Panc1 (cell line): ENCODE data around the gene P2RY10.

ENCODE experiments used
- POLR2AphosphoS5 ChIP-seq: IDR thresholded peaks from 2 replicates; pipeline ENCODE4 v1.6.1; 2012; ENCODE audit warnings: mild to moderate bottlenecking, low read depth, low read length, moderate library complexity
- TF ChIP-seq, protein P1 (sequence below): fragments of 450-650 bp; IDR thresholded peaks from 2 replicates; pipeline ENCODE4 v1.5.1; 2017; ENCODE audit warnings: mild to moderate bottlenecking

DNA sequence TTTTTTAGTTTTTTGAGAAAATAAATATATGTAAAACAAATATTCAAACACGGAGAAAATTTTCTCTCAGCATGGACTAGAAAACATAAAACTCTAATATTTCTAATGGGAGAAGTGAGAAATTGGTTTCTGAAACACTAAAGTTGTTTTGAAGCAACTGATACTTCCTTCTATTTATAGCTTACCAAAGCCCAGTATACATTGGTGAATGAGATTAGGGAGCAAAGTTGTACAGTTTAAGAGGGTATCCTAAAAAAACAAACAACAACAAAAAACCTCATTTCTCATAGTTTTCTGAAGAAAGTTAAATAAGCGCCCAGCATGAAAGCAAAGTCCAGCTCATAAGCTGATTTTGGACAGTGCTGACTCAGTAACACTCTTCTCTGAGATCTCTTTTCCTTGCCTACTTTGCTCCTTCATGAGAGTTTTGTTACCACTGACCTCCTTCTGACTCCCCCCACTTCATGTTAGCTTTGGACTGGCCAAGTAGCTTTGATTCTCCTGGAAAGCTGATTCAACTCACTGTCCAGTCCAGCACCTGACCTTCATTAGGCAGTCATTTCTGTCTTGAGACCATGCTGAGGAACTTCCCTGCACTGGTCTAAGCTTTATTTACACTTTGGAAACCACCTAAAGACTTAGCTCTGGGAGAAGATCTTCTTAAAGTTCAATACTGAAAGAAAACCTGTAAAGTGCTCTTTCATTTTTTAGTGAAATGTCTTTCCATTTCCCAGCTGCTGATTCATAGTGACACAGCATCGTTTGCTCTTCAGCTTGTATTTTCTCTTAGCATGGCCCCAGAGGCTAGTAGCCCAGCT is 21.8 kb upstream of the P2RY10 start:
- TF ChIP-seq, protein P1, sequence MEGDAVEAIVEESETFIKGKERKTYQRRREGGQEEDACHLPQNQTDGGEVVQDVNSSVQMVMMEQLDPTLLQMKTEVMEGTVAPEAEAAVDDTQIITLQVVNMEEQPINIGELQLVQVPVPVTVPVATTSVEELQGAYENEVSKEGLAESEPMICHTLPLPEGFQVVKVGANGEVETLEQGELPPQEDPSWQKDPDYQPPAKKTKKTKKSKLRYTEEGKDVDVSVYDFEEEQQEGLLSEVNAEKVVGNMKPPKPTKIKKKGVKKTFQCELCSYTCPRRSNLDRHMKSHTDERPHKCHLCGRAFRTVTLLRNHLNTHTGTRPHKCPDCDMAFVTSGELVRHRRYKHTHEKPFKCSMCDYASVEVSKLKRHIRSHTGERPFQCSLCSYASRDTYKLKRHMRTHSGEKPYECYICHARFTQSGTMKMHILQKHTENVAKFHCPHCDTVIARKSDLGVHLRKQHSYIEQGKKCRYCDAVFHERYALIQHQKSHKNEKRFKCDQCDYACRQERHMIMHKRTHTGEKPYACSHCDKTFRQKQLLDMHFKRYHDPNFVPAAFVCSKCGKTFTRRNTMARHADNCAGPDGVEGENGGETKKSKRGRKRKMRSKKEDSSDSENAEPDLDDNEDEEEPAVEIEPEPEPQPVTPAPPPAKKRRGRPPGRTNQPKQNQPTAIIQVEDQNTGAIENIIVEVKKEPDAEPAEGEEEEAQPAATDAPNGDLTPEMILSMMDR = no peak
- TF ChIP-seq POLR2AphosphoS5 = no peak
